Testis (tissue), 2 donors: Measurements from ENCODE around the gene ALG1L2.
"Not testable (repeated sequence)": the region's sequence is repeated elsewhere in the genome, so short reads cannot be mapped to it uniquely, and the experiment has no call there.

Experiments used
- CTCF ChIP-seq, 3 experiments: fragments of 450-650 bp in 2 of 3; fragments of 200-600 bp in 1 of 3; sonication (generic) in 1 of 3; IDR thresholded peaks; one replicate each; pipeline ENCODE4 v1.5.1; 2016 to 2019; ENCODE audit warnings: antibody characterized with exemption in 3 of 3, mild to moderate bottlenecking in 2 of 3, moderate library complexity in 1 of 3
- POLR2A ChIP-seq: fragments of 450-650 bp; IDR thresholded peaks from one replicate; pipeline ENCODE4 v1.6.1; 2017; ENCODE audit warnings: antibody characterized with exemption, mild to moderate bottlenecking, moderate library complexity

- not testable (repeated sequence) for TF ChIP-seq CTCF (IDR thresholded peaks at IDR 0.05); POLR2A
These were observed 59.1 kb downstream of the ALG1L2 start for GRCh38 chr3:130140756-130141155.
